Stimulated activated CD4-positive, alpha-beta T cell treated with anti-CD3 and anti-CD28 coated beads, Interleukin-12 subunit alpha, Interleukin-12 subunit beta, amount 100 ng/mL, for 24 hours (primary cell): ENCODE data around the gene SORT1.

Source experiments
- DNase-seq, 2 experiments: peaks; one replicate each; pipeline ENCODE4 v3.0.0-alpha.2; 2020; ENCODE audit warnings: low read depth in 2 of 2

The SORT1 gene

GRCh38 chr1:109262231-109263055 lies 135.3 kb downstream of the SORT1 start:
- no peak for DNase-seq

- DNase-seq: no peak
Measured at GRCh38 chr1:109261578-109261977, 136.1 kb downstream of the SORT1 start.

DNA sequence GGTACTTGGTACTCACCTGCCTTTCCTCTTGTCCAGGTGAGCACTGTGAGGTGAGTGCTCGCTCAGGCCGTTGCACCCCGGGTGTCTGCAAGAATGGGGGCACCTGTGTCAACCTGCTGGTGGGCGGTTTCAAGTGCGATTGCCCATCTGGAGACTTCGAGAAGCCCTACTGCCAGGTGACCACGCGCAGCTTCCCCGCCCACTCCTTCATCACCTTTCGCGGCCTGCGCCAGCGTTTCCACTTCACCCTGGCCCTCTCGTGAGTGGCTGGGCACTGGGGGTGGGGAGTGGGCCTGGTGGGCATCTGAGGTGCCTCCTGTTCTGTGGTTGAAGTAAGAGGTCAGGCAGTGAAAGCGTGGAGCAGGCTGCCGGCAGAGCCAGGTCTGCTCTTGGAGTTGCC lies 136.7 kb downstream of the SORT1 start:
- no peak for DNase-seq

DNA sequence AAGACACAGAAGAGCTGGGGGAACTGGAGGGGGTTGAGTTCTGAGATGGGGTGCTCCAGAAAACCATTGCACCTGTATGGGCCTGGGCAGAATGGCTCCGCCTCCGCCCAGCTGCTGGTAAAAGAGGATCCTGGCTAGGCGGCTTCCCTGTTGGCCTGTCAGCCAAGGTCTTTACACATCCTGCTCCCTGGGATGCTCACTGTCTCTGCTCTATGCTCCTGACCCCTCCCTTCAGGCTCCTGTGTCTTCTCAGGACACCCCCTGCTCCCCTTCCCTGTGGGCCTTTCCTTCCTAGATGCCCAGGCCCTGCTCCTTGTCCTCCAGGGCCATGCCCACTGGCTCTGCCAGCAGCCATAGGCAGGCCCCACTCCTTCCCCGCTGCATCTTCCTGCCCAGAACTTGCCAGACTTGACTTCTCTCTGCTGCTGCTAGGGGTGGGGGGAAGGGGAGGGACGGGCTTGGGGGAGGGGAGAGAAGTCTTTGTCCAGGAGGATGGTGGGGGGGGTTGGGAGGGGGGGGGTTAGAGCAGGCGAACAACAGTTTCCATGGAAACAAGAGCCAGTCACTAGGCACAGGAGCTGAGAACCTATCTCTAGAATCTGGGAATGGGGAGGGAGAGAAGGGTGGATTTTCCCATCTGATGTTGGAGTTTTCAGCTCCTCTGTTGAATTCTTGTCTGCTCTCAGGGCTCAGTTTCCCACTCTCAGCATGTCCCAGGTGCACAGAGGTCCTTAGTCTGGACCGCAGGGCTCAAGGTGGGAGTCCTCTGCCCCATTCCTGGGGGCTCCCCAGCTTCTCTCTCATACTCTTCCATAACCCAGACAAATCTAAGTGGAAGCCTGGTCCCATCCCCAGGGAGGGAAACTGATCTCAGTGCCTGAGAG lies 137.8 kb downstream of the SORT1 start:
- DNase-seq: no peak
